ENCODE measurements around the gene OGFR.

The OGFR gene

GRCh38 chr20:62825986-62826645, 21.5 kb downstream of the OGFR start:
- DNase-seq (ENCODE audit: low read depth): no peak

GRCh38 chr20:62826646-62827310, 22.1 kb downstream of the OGFR start:
- no peak for DNase-seq (ENCODE audit: low read depth)

GRCh38 chr20:62827311-62828038, 22.8 kb downstream of the OGFR start:
- DNase-seq (ENCODE audit: low read depth): no peak

GRCh38 chr20:62828051-62828450, 23.4 kb downstream of the OGFR start:
- no peak for DNase-seq (ENCODE audit: low read depth)

GRCh38 chr20:62828511-62829230, 24.0 kb downstream of the OGFR start:
- no peak for DNase-seq (ENCODE audit: low read depth)

- no peak for DNase-seq (ENCODE audit: low read depth)
These were observed 24.9 kb downstream of the OGFR start for GRCh38 chr20:62829231-62830230.

- DNase-seq (ENCODE audit: low read depth): no peak
These were observed 25.6 kb downstream of the OGFR start for GRCh38 chr20:62830251-62830650.

- DNase-seq (ENCODE audit: low read depth): no peak
These were observed 26.2 kb downstream of the OGFR start for GRCh38 chr20:62830821-62831220.

- no peak for DNase-seq (ENCODE audit: low read depth)
These were observed 26.7 kb downstream of the OGFR start for GRCh38 chr20:62831361-62831788.

GRCh38 chr20:62831854-62832211, 27.2 kb downstream of the OGFR start:
- no peak for DNase-seq (ENCODE audit: low read depth)

GRCh38 chr20:62832212-62832922, 27.7 kb downstream of the OGFR start:
- DNase-seq (ENCODE audit: low read depth): no peak

GRCh38 chr20:62832951-62833391, 28.3 kb downstream of the OGFR start:
- DNase-seq (ENCODE audit: low read depth): no peak

GRCh38 chr20:62834967-62835730, 30.5 kb downstream of the OGFR start:
- no peak for DNase-seq (ENCODE audit: low read depth)

GRCh38 chr20:62835931-62836861, 31.6 kb downstream of the OGFR start:
- no peak for DNase-seq (ENCODE audit: low read depth)

- DNase-seq (ENCODE audit: low read depth): no peak
These were observed 32.4 kb downstream of the OGFR start for GRCh38 chr20:62836967-62837490.

- DNase-seq (ENCODE audit: low read depth): no peak
These were observed 33.1 kb downstream of the OGFR start for GRCh38 chr20:62837790-62838127.

GRCh38 chr20:62838128-62838891, 33.7 kb downstream of the OGFR start:
- DNase-seq (ENCODE audit: low read depth): no peak

- DNase-seq (ENCODE audit: low read depth): no peak
These were observed 34.6 kb downstream of the OGFR start for GRCh38 chr20:62839261-62839660.

All from activated gamma-delta T cell treated with anti-CD3 and anti-CD28 coated beads, Interleukin-2, amount 50 U/mL, for 16 hours (primary cell).